HG03558 (cell line): ENCODE measurements around the gene TAPBP.
"Not testable (repeated sequence)": the region's sequence is repeated elsewhere in the genome, so short reads cannot be mapped to it uniquely, and the experiment has no call there.

Experiments used
- ATAC-seq: cut with Tn5 transposase; IDR thresholded peaks from one replicate; pipeline ENCODE4 v1.9.1; 2021; ENCODE audit warnings: moderate number of reproducible peaks; ENCODE audit not compliant: unreplicated experiment; ENCODE audit errors: extremely low read depth

TAPBP gene

GRCh38 chr6:33313709-33314514, at the start of gene TAPBP:
Gene TAPBP (minus strand): TSS chr6:33314078. CDS start chr6:33314041, 37 bp downstream.
- ATAC-seq = no peak

- not testable (repeated sequence) for ATAC-seq
These were observed 49.6 kb upstream of the TAPBP start for GRCh38 chr6:33363486-33363885.

- no peak for ATAC-seq
These were observed 45.5 kb upstream of the TAPBP start for GRCh38 chr6:33359331-33359730.

- ATAC-seq = not testable (repeated sequence)
These were observed 43.4 kb upstream of the TAPBP start for GRCh38 chr6:33357160-33357871.

- ATAC-seq = no peak
These were observed 42.4 kb upstream of the TAPBP start for GRCh38 chr6:33356295-33356694.

GRCh38 chr6:33355860-33356259, 42.0 kb upstream of the TAPBP start:
- ATAC-seq = not testable (repeated sequence)

- ATAC-seq = no peak
These were observed 33.9 kb upstream of the TAPBP start for GRCh38 chr6:33347816-33348215.

- ATAC-seq = not testable (repeated sequence)
These were observed 33.1 kb upstream of the TAPBP start for GRCh38 chr6:33346972-33347371.

- no peak for ATAC-seq
These were observed 31.1 kb upstream of the TAPBP start for GRCh38 chr6:33344701-33345697.

GRCh38 chr6:33343953-33344611, 30.2 kb upstream of the TAPBP start:
- no peak for ATAC-seq

- not testable (repeated sequence) for ATAC-seq
These were observed 29.7 kb upstream of the TAPBP start for GRCh38 chr6:33343606-33343952.

- no peak for ATAC-seq
These were observed 25.3 kb upstream of the TAPBP start for GRCh38 chr6:33339193-33339592.

GRCh38 chr6:33336495-33336894, 22.6 kb upstream of the TAPBP start:
- no peak for ATAC-seq

- ATAC-seq = no peak
These were observed 22.0 kb upstream of the TAPBP start for GRCh38 chr6:33335916-33336315.

- no peak for ATAC-seq
These were observed 19.8 kb upstream of the TAPBP start for GRCh38 chr6:33333666-33334065.

GRCh38 chr6:33330736-33331135, 16.9 kb upstream of the TAPBP start:
- ATAC-seq = no peak

- no peak for ATAC-seq
These were observed 15.2 kb upstream of the TAPBP start for GRCh38 chr6:33329058-33329457.

- ATAC-seq = no peak
These were observed 10.2 kb upstream of the TAPBP start for GRCh38 chr6:33324125-33324524.

GRCh38 chr6:33323623-33323948, 9.7 kb upstream of the TAPBP start:
- no peak for ATAC-seq

GRCh38 chr6:33321227-33321626, 7.3 kb upstream of the TAPBP start:
- ATAC-seq = no peak
